ENCODE results near the gene TMBIM6.
"Not testable (repeated sequence)": the region's sequence is repeated elsewhere in the genome, so short reads cannot be mapped to it uniquely, and the experiment has no call there.

Gene TMBIM6

GRCh38 chr12:49730050-49730449, 11.3 kb upstream of the TMBIM6 start:
- no peak for DNase-seq (ENCODE audit: low read depth)

- no peak for DNase-seq (ENCODE audit: low read depth)
Observed at GRCh38 chr12:49730568-49731101, 10.7 kb upstream of the TMBIM6 start.

- no peak for DNase-seq (ENCODE audit: low read depth)
Observed at GRCh38 chr12:49733219-49734017, 7.9 kb upstream of the TMBIM6 start.

GRCh38 chr12:49734900-49735299, 6.5 kb upstream of the TMBIM6 start:
- DNase-seq (ENCODE audit: low read depth), result not testable (repeated sequence)

- DNase-seq (ENCODE audit: low read depth), result not testable (repeated sequence)
Observed at GRCh38 chr12:49738721-49739120, 2.6 kb upstream of the TMBIM6 start.

GRCh38 chr12:49740277-49740676, 1.1 kb upstream of the TMBIM6 start:
- not testable (repeated sequence) for DNase-seq (ENCODE audit: low read depth)

- peak; percentile 65 for DNase-seq (ENCODE audit: low read depth)
Observed at GRCh38 chr12:49741882-49742620, 694 bp downstream of the TMBIM6 start.

GRCh38 chr12:49744363-49744885, 3.1 kb downstream of the TMBIM6 start:
- DNase-seq (ENCODE audit: low read depth), result no peak

- DNase-seq (ENCODE audit: low read depth), result no peak
Observed at GRCh38 chr12:49748306-49748705, 6.9 kb downstream of the TMBIM6 start.

GRCh38 chr12:49748800-49749199, 7.4 kb downstream of the TMBIM6 start:
- no peak for DNase-seq (ENCODE audit: low read depth)

- no peak for DNase-seq (ENCODE audit: low read depth)
Observed at GRCh38 chr12:49750027-49750995, 9.0 kb downstream of the TMBIM6 start.

GRCh38 chr12:49750996-49751393, 9.6 kb downstream of the TMBIM6 start:
- DNase-seq (ENCODE audit: low read depth), result no peak

- no peak for DNase-seq (ENCODE audit: low read depth)
Observed at GRCh38 chr12:49761677-49762467, 20.5 kb downstream of the TMBIM6 start.

GRCh38 chr12:49762468-49762847, 21.1 kb downstream of the TMBIM6 start:
- DNase-seq (ENCODE audit: low read depth), result no peak

GRCh38 chr12:49763006-49763591, 21.7 kb downstream of the TMBIM6 start:
- peak; percentile 62 for DNase-seq (ENCODE audit: low read depth)

- no peak for DNase-seq (ENCODE audit: low read depth)
Observed at GRCh38 chr12:49764126-49764525, 22.8 kb downstream of the TMBIM6 start.

GRCh38 chr12:49766115-49766455, 24.7 kb downstream of the TMBIM6 start:
- no peak for DNase-seq (ENCODE audit: low read depth)

- no peak for DNase-seq (ENCODE audit: low read depth)
Observed at GRCh38 chr12:49767333-49767732, 26.0 kb downstream of the TMBIM6 start.

GRCh38 chr12:49773102-49773501, 31.7 kb downstream of the TMBIM6 start:
- not testable (repeated sequence) for DNase-seq (ENCODE audit: low read depth)

- peak; percentile 13 for DNase-seq (ENCODE audit: low read depth)
Observed at GRCh38 chr12:49776413-49776812, 35.1 kb downstream of the TMBIM6 start.

GRCh38 chr12:49776858-49777257, 35.5 kb downstream of the TMBIM6 start:
- no peak for DNase-seq (ENCODE audit: low read depth)
